ENCODE measurements around the gene COL4A2.

DNA sequence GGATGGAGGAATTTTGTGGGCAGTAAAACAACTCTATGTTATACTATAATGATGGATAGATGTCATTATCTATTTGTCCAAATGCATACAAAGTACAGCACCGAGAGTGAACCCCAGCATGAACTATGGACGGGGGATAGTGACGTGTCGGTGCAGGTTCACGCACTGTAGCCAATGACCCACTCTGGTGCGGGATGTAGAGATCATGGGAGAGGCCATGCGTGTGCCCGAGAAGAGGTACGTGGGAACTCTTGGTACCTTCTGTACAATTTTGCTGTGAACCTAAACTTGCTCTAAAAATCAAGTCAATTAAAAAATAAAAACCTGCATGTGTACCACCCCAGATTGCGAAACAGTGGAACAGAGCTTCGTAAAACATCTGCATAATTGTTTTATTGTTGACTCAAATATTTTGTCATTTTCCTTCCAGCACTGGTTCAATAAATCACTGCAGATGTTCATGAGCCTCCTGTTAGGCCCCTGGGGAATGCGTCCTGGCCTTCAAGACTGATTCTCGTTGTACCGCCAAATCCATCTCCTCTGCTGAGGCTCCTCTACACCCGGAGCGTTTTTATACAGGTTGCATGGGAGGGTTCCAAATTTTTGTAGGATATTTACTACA lies 31.0 kb upstream of the COL4A2 start:
- TF ChIP-seq, protein P1, sequence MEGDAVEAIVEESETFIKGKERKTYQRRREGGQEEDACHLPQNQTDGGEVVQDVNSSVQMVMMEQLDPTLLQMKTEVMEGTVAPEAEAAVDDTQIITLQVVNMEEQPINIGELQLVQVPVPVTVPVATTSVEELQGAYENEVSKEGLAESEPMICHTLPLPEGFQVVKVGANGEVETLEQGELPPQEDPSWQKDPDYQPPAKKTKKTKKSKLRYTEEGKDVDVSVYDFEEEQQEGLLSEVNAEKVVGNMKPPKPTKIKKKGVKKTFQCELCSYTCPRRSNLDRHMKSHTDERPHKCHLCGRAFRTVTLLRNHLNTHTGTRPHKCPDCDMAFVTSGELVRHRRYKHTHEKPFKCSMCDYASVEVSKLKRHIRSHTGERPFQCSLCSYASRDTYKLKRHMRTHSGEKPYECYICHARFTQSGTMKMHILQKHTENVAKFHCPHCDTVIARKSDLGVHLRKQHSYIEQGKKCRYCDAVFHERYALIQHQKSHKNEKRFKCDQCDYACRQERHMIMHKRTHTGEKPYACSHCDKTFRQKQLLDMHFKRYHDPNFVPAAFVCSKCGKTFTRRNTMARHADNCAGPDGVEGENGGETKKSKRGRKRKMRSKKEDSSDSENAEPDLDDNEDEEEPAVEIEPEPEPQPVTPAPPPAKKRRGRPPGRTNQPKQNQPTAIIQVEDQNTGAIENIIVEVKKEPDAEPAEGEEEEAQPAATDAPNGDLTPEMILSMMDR (IDR thresholded peaks at IDR 0.05; ENCODE audit: low read length), result no peak
- TF ChIP-seq EZH2 (IDR thresholded peaks at IDR 0.05; ENCODE audit: borderline replicate concordance, low read length), result no peak
